Left lung (tissue), 14 donors: ENCODE data around the gene SGCG. TPM values are rescaled to one million over a fixed set of nuclear protein-coding genes. Genes with fewer than 3 reads are reported as not detected.
"Not testable (repeated sequence)": the region's sequence is repeated elsewhere in the genome, so short reads cannot be mapped to it uniquely, and the experiment has no call there.

Source experiments
- ATAC-seq: fragments of 200-7000 bp; cut with Tn5 transposase; one replicate; pipeline ENCODE4 v1.9.1; 2020; ENCODE audit warnings: moderate library complexity
- DNase-seq, 4 donors: peaks; one replicate each; pipeline ENCODE4 v3.0.0-alpha.2; 2013 to 2020
- H3K27ac ChIP-seq, 2 donors: fragments of 200-600 bp; sonication (generic) in 1 of 2; one replicate each; pipeline versions ENCODE4 v1.5.0 to v1.8.0; 2020 to 2021
- H3K27me3 ChIP-seq, 2 donors: fragments of 200-600 bp; sonication (generic) in 1 of 2; one replicate each; pipeline versions ENCODE4 v1.5.0 to v1.8.0; 2020 to 2021
- H3K36me3 ChIP-seq, 2 donors: fragments of 200-600 bp; sonication (generic) in 1 of 2; one replicate each; pipeline versions ENCODE4 v1.5.0 to v1.8.0; 2020 to 2021
- H3K4me1 ChIP-seq, 2 donors: fragments of 200-600 bp; one replicate each; pipeline ENCODE4 v1.8.0; 2021
- H3K4me3 ChIP-seq, 2 donors: fragments of 200-600 bp; sonication (generic) in 1 of 2; one replicate each; pipeline versions ENCODE4 v1.5.0 to v1.8.0; 2020 to 2021; ENCODE audit warnings: mild to moderate bottlenecking in 1 of 2
- H3K9me3 ChIP-seq, 2 donors: fragments of 200-600 bp; sonication (generic) in 1 of 2; one replicate each; pipeline versions ENCODE4 v1.5.0 to v1.8.0; 2020 to 2021
- CTCF ChIP-seq, 2 donors: fragments of 200-600 bp; sonication (generic) in 1 of 2; IDR thresholded peaks; one replicate each; pipeline versions ENCODE4 v1.5.0 to v1.8.0; 2021; ENCODE audit warnings: antibody characterized with exemption in 2 of 2
- intact Hi-C, 2 donors: fragments of 100-400 bp; cut with DNase I; formaldehyde crosslinking; loops; one replicate each; pipeline versions ENCODE4 v1.11.2 to v1.14.2; 2022
- long read RNA-seq, 12 donors: library from polyadenylated mRNA in 2 of 12; unstranded in 2 of 12; transcript quantifications; one replicate each; pipeline ENCODE4 v2.0.0 and lab custom pipeline, GENCODE V29; 2019 to 2026
- polyA plus RNA-seq, 6 donors: library from polyadenylated mRNA; unstranded; fragments of 120-200 nt; gene quantifications; one replicate each; pipeline ENCODE4 v1.2.1, GENCODE V29; 2013; ENCODE audit not compliant: insufficient read length in 6 of 6
- total RNA-seq, 2 donors: library from RNA; stranded (reverse); fragmentation: NEBNext Ultra II Directional; extraction: Animal tissue kit (Norgen Biotek cat#: 25700); gene quantifications; one replicate each; pipeline ENCODE4 v1.2.1, GENCODE V29; 2021
- donor health status: DM: no; HTN: yes; CAD: no.
- donor health status: DM: no; HTN: no; CAD: no.

SGCG gene
- total RNA-seq (1 to 10 TPM; 2.1 to 2.5 TPM), polyA plus RNA-seq (10 to 100 TPM; 11.6 to 16.4 (median 13.7) TPM)
- long read RNA-seq, donor 1, partial matches to known transcripts = 0 of 7 reads
- long read RNA-seq, donor 1, other reads (novel, unspliced or antisense) = 7 of 7 reads
- long read RNA-seq, donor 2 = 0 reads
- long read RNA-seq, donor 3 = 0 reads
- long read RNA-seq, donor 4, partial matches to known transcripts = 0 of 1 reads
- long read RNA-seq, donor 4, other reads (novel, unspliced or antisense) = 1 of 1 reads
- long read RNA-seq, donor 5, partial matches to known transcripts = 7 of 12 reads
- long read RNA-seq, donor 5, other reads (novel, unspliced or antisense) = 5 of 12 reads
- long read RNA-seq, donor 6, partial matches to known transcripts = 0 of 5 reads
- long read RNA-seq, donor 6, other reads (novel, unspliced or antisense) = 5 of 5 reads
- long read RNA-seq, donor 7 = 0 reads
- long read RNA-seq, donor 8, partial matches to known transcripts = 0 of 1 reads
- long read RNA-seq, donor 8, other reads (novel, unspliced or antisense) = 0 of 1 reads
- long read RNA-seq, donor 9 = 0 reads
- long read RNA-seq, donor 10, partial matches to known transcripts = 0 of 4 reads
- long read RNA-seq, donor 10, other reads (novel, unspliced or antisense) = 4 of 4 reads
- long read RNA-seq, donor 11 = 0 reads
- long read RNA-seq, donor 12 = 0 reads

DNA sequence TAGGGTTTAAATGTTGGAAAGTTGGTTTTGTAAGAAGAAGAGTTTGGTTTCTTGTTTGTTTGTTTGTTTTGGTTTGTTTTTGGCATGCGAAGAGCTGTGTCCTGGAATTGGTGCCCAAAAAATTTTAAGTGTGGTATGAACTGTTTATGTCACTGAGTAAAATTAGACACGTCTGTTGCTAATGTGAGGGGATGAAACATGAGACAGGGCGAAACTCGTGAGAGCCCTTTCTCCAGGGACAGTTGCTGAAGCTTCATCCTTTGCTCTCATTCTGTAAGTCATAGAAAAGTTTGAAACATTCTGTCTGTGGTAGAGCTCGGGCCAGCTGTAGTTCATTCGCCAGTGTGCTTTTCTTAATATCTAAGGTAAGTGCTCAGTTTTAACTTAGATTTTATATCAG is at the start of gene SGCG:
Gene SGCG, plus strand, starts transcription at position 269 of the 400 bp plus-strand sequence. CDS start 22,716 bp downstream, outside the sequence.
- intact Hi-C loops = no loop called here
- H3K27ac ChIP-seq = no peak within 1 kb of the TSS
- H3K27me3 ChIP-seq = no peaks in the 10 kb centered on the region
- no peaks in the 10 kb centered on the region for H3K9me3 ChIP-seq
- ATAC-seq (no peak), DNase-seq (no peak)
- H3K4me3 ChIP-seq = no peak within 1 kb of the TSS
- H3K36me3 ChIP-seq = no peaks in the 10 kb centered on the region
- no peaks in the 10 kb centered on the region for H3K4me1 ChIP-seq
- no peak for TF ChIP-seq CTCF (IDR thresholded peaks at IDR 0.05)

DNA sequence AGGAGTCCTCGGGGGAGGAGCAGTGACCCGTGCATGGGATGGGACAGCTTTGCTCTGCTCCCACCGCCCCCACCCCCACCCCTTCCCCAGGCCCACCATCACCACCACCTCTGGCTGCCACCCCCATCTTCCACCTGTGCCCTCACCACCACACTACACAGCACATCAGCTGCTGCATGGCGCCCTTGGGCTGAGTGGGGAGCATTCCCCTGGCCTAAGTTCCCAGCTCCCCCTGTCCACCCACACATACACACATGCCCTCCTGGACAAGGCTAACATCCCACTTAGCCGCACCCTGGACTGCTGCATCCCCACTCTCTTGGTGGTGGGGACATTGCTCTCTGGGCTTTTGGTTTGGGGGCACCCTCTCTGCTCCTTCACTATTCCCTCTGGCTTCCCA is 46.2 kb upstream of the SGCG start:
- intact Hi-C loops = no loop called here

GRCh38 chr13:23140492-23140891 is 40.3 kb upstream of the SGCG start:
- no peaks in the 10 kb centered on the region for H3K27me3 ChIP-seq
- no peaks in the 10 kb centered on the region for H3K4me1 ChIP-seq
- intact Hi-C loops = no loop called here
- no peak for TF ChIP-seq CTCF (IDR thresholded peaks at IDR 0.05)
- ATAC-seq = no peak
- no peaks in the 10 kb centered on the region for H3K36me3 ChIP-seq
- no peak for DNase-seq
- no peak overlapping the region for H3K27ac ChIP-seq
- no peak overlapping the region for H3K4me3 ChIP-seq
- no peaks in the 10 kb centered on the region for H3K9me3 ChIP-seq

More for the DNA sequence above, 46.2 kb upstream of the SGCG start:
- Histone ChIP-seq H3K27ac (no peak overlapping the region), H3K4me3 (no peak overlapping the region), H3K27me3 (no peaks in the 10 kb centered on the region), H3K36me3 (no peaks in the 10 kb centered on the region), H3K9me3 (no peaks in the 10 kb centered on the region), H3K4me1 (no peaks in the 10 kb centered on the region)
- no peak for DNase-seq
- no peak for ATAC-seq
- TF ChIP-seq CTCF (IDR thresholded peaks at IDR 0.05) = no peak

GRCh38 chr13:23141964-23142363 is 38.8 kb upstream of the SGCG start:
- intact Hi-C loops = no loop called here
- Histone ChIP-seq H3K9me3 (no peaks in the 10 kb centered on the region), H3K4me3 (no peak overlapping the region), H3K27me3 (no peaks in the 10 kb centered on the region), H3K27ac (no peak overlapping the region), H3K4me1 (peaks cover 0 to 5% of the 10 kb centered on the region in 2 donors), H3K36me3 (no peaks in the 10 kb centered on the region)
- DNase-seq = no peak
- no peak for TF ChIP-seq CTCF (IDR thresholded peaks at IDR 0.05)
- ATAC-seq = no peak

- H3K36me3 ChIP-seq, DNase-seq, H3K4me3 ChIP-seq, H3K4me1 ChIP-seq, H3K27ac ChIP-seq, intact Hi-C loops, H3K9me3 ChIP-seq, H3K27me3 ChIP-seq, ATAC-seq: not testable (repeated sequence)
Observed at GRCh38 chr13:23142607-23143006, 38.2 kb upstream of the SGCG start.
